PC-3 (cell line): ENCODE data around the gene GTF2F2. TPM values are rescaled to one million over a fixed set of nuclear protein-coding genes. Genes with fewer than 3 reads are reported as not detected.

ENCODE experiments used
- ATAC-seq: fragments of 200-7000 bp; cut with Tn5 transposase; 2 replicates; pipeline ENCODE4 v1.9.1; 2020; ENCODE audit warnings: mild to moderate bottlenecking, moderate library complexity
- BruUV-seq: library from RNA; stranded (reverse); fragments of 400-500 nt; replicated peaks from 2 replicates; lab custom pipeline; 2021; lab: Mats Ljungman, UMichigan
- CTCF ChIA-PET: fragments of 300-600 bp; sonication (Branson Sonifier 250); formaldehyde crosslinking; loops from one replicate; lab custom pipeline; 2022; ENCODE audit warnings: antibody characterized with exemption; lab: Charles Lee
- POLR2A ChIA-PET: fragments of 300-600 bp; sonication (Branson Sonifier 250); formaldehyde crosslinking; loops from one replicate; lab custom pipeline; 2022; ENCODE audit warnings: antibody characterized with exemption; ENCODE audit not compliant: unreplicated experiment; lab: Charles Lee
- DNase-seq: peaks from one replicate; pipeline ENCODE4 v3.0.0-alpha.2; 2015
- H2AFZ ChIP-seq: fragments of 300-600 bp; sonication (generic); 2 replicates; pipeline ENCODE4 v1.6.0; 2016; ENCODE audit warnings: antibody characterized with exemption, low read length
- H3F3A ChIP-seq: fragments of 300-600 bp; sonication (generic); one replicate; pipeline ENCODE4 v1.6.0; 2017; ENCODE audit warnings: antibody characterized with exemption, low read length, control low read depth, mild to moderate bottlenecking; ENCODE audit not compliant: unreplicated experiment
- H3K27ac ChIP-seq: fragments of 300-600 bp; sonication (generic); 2 replicates; pipeline ENCODE4 v1.5.1; 2016; ENCODE audit warnings: mild to moderate bottlenecking, low read length
- H3K27me3 ChIP-seq: fragments of 300-600 bp; sonication (generic); 2 replicates; pipeline ENCODE4 v1.6.1; 2016; ENCODE audit warnings: low read length, mixed read lengths
- H3K36me3 ChIP-seq: fragments of 300-600 bp; sonication (generic); 2 replicates; pipeline ENCODE4 v1.6.1; 2016; ENCODE audit warnings: low read depth, mixed run types, low read length, mixed read lengths
- H3K4me1 ChIP-seq: fragments of 300-600 bp; sonication (generic); 2 replicates; pipeline ENCODE4 v1.5.1; 2016; ENCODE audit warnings: low read length; ENCODE audit not compliant: insufficient read depth
- H3K4me2 ChIP-seq: fragments of 300-600 bp; sonication (generic); 2 replicates; pipeline ENCODE4 v1.6.0; 2016; ENCODE audit warnings: low read length
- H3K4me3 ChIP-seq: fragments of 300-600 bp; sonication (generic); 2 replicates; pipeline ENCODE4 v1.5.1; 2016; ENCODE audit warnings: mild to moderate bottlenecking, low read length, mixed read lengths
- H3K79me2 ChIP-seq: fragments of 300-600 bp; sonication (generic); 2 replicates; pipeline ENCODE4 v1.6.1; 2017; ENCODE audit warnings: low read length, mixed read lengths
- H3K9ac ChIP-seq: fragments of 300-600 bp; sonication (generic); 2 replicates; pipeline ENCODE4 v1.6.0; 2016; ENCODE audit warnings: mild to moderate bottlenecking, low read length
- H3K9me2 ChIP-seq: fragments of 300-600 bp; sonication (generic); replicated peaks from 2 replicates; pipeline ENCODE4 v1.6.1; 2016; ENCODE audit warnings: mixed run types, low read length, mixed read lengths
- H3K9me3 ChIP-seq: fragments of 300-600 bp; sonication (generic); 2 replicates; pipeline ENCODE4 v1.6.1; 2016; ENCODE audit warnings: low read length, mixed read lengths
- H4K20me1 ChIP-seq: fragments of 300-600 bp; sonication (generic); 2 replicates; pipeline ENCODE4 v1.6.1; 2016; ENCODE audit warnings: low read length, mixed read lengths
- CTCF ChIP-seq: fragments of 300-600 bp; sonication (generic); conservative IDR thresholded peaks from 2 replicates; pipeline ENCODE4 v1.5.1; 2017; ENCODE audit warnings: antibody characterized with exemption, low read depth, mild to moderate bottlenecking, low read length
- EZH2 ChIP-seq: fragments of 300-600 bp; sonication (generic); IDR thresholded peaks from one replicate; pipeline ENCODE4 v1.6.1; 2017; ENCODE audit warnings: antibody characterized with exemption, mild to moderate bottlenecking, low read length; ENCODE audit not compliant: unreplicated experiment
- EZH2phosphoT487 ChIP-seq: fragments of 300-600 bp; sonication (generic); IDR thresholded peaks from 2 replicates; pipeline ENCODE4 v1.6.1; 2018; ENCODE audit warnings: mild to moderate bottlenecking, antibody characterized with exemption, low read length, borderline replicate concordance
- intact Hi-C: fragments of 100-400 bp; cut with micrococcal nuclease; formaldehyde crosslinking; loops from 2 replicates; pipeline ENCODE4 v1.9.0; 2023
- total RNA-seq: library from RNA; depleted of rRNA; stranded (reverse); fragments of >200 nt; gene quantifications from 2 replicates; pipeline ENCODE4 v1.2.3, GENCODE V29; 2014

The GTF2F2 gene
- total RNA-seq, 1 experiment from 2014 or later: 28.3 TPM

DNA sequence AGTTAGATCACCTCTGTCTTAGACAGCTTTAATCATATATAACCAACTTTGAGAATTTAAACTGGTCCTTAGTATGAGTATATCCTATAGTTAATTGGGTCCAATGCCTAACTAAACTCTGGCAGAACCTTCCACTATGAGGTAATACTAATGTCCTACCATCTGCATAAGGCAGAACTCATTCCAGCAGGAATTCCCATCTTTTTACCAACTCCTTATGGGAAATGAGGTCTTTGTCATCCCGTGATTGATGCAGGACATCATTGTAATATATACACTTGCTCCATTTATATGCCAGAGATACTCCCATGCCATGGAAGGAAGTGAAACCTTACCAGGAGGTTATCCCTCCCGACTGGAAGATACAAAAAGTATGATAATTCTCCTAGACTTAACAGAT, 77.7 kb downstream of the GTF2F2 start:
- ChIA-PET POLR2A (no interaction called here), CTCF (no interaction called here)
- H3K27me3 ChIP-seq: no peaks in the 10 kb centered on the region
- no peak overlapping the region for H3K27ac ChIP-seq
- no peak overlapping the region for H3K4me2 ChIP-seq
- no peaks in the 10 kb centered on the region for H3K9me3 ChIP-seq
- H3K36me3 ChIP-seq: peaks cover 6% of the 10 kb centered on the region; the same call in 1 of the 2 replicates
- no peak overlapping the region for H3K4me3 ChIP-seq
- no peak overlapping the region for H3K9ac ChIP-seq
- no peak for ATAC-seq
- DNase-seq: no peak
- no peaks in the 10 kb centered on the region for H3K9me2 ChIP-seq
- H3K4me1 ChIP-seq: peaks cover 15% of the 10 kb centered on the region
- H4K20me1 ChIP-seq: no peaks in the 10 kb centered on the region
- intact Hi-C loops: no loop called here
- TF ChIP-seq CTCF (no peak), EZH2 (no peak), EZH2phosphoT487 (no peak)
- BruUV-seq: no TSS peak
- H3F3A ChIP-seq: no peaks in the 10 kb centered on the region
- peaks cover 56% of the 10 kb centered on the region for H3K79me2 ChIP-seq
- H2AFZ ChIP-seq: no peak overlapping the region

DNA sequence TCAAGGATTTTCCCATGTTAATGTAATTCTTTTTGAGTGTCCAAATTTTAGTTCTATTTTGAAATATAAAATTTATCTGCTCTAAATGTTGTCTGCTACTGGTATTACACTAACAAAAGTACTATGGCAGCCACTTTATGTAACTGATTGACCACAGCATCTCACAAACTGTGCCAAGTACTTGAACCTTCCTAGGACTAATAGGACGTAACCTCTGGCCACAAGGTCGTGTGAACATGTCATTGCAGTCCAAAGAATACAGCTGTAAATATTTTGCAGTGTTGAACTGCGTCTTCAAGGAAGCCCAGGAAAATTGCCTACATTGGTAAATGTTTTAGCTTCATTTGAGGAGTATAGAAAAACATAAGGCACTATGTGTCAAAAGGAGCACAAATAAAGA, 78.6 kb downstream of the GTF2F2 start:
- Histone ChIP-seq H3F3A (no peaks in the 10 kb centered on the region), H3K27me3 (no peaks in the 10 kb centered on the region), H4K20me1 (no peaks in the 10 kb centered on the region), H3K4me2 (no peak overlapping the region), H3K4me3 (no peak overlapping the region), H2AFZ (no peak overlapping the region), H3K27ac (no peak overlapping the region), H3K4me1 (peaks cover 15% of the 10 kb centered on the region), H3K9ac (no peak overlapping the region), H3K9me3 (no peaks in the 10 kb centered on the region), H3K9me2 (no peaks in the 10 kb centered on the region), H3K79me2 (peaks cover 57% of the 10 kb centered on the region), H3K36me3 (peaks cover 6% of the 10 kb centered on the region; the same call in 1 of the 2 replicates)
- ChIA-PET POLR2A (no interaction called here), CTCF (no interaction called here)
- TF ChIP-seq CTCF (no peak), EZH2phosphoT487 (no peak), EZH2 (no peak)
- intact Hi-C loops: no loop called here
- ATAC-seq (no peak), DNase-seq (no peak)
- no TSS peak for BruUV-seq

- BruUV-seq: no TSS peak
- Histone ChIP-seq H2AFZ (no peak overlapping the region), H3K4me1 (peaks cover 19% of the 10 kb centered on the region), H3K79me2 (peaks cover 57% of the 10 kb centered on the region), H3K4me3 (no peak overlapping the region), H3K36me3 (peaks cover 4% of the 10 kb centered on the region; the same call in 1 of the 2 replicates), H3K27ac (no peak overlapping the region), H3K9me3 (no peaks in the 10 kb centered on the region), H3F3A (no peaks in the 10 kb centered on the region), H3K4me2 (no peak overlapping the region), H4K20me1 (no peaks in the 10 kb centered on the region), H3K9ac (no peak overlapping the region), H3K9me2 (no peaks in the 10 kb centered on the region), H3K27me3 (no peaks in the 10 kb centered on the region)
- TF ChIP-seq EZH2phosphoT487 (no peak), CTCF (no peak), EZH2 (no peak)
- ChIA-PET POLR2A (no interaction called here), CTCF (no interaction called here)
- ATAC-seq: no peak
- intact Hi-C loops: no loop called here
- no peak for DNase-seq
These were observed 79.4 kb downstream of the GTF2F2 start for GRCh38 chr13:45199711-45200110.
